DMS153 treated with DMSO at 0.1 percent for 48 hours (cell line): ENCODE measurements around the gene ALOX5.
"Not testable (repeated sequence)": the region's sequence is repeated elsewhere in the genome, so short reads cannot be mapped to it uniquely, and the experiment has no call there.

Experiments used
- DNase-seq: peaks from one replicate; lab custom pipeline; 2025; ENCODE audit not compliant: unreplicated experiment; lab: John Stamatoyannopoulos, UW

Gene ALOX5

DNA sequence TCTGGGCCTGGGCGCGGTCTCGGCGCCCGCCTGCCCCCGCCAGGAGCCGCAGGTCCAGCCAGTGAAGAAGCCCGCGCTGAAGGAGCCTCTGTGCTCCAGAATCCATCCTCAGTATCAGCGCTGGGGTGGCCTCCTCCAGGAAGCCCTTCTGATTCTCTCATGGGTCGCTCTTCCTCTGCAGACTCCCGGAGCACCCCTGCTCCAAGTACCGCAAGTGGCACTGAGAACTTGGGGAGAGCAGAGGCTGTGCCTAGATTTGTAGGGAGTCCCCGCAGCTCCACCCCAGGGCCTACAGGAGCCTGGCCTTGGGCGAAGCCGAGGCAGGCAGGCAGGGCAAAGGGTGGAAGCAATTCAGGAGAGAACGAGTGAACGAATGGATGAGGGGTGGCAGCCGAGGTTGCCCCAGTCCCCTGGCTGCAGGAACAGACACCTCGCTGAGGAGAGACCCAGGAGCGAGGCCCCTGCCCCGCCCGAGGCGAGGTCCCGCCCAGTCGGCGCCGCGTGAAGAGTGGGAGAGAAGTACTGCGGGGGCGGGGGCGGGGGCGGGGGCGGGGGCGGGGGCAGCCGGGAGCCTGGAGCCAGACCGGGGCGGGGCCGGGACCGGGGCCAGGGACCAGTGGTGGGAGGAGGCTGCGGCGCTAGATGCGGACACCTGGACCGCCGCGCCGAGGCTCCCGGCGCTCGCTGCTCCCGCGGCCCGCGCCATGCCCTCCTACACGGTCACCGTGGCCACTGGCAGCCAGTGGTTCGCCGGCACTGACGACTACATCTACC is at the start of gene ALOX5:
ALOX5 (plus strand) TSS at position 641 of the 774 bp plus-strand sequence; CDS start at position 705, 64 bp downstream.
- peak; percentile 72 for DNase-seq

DNA sequence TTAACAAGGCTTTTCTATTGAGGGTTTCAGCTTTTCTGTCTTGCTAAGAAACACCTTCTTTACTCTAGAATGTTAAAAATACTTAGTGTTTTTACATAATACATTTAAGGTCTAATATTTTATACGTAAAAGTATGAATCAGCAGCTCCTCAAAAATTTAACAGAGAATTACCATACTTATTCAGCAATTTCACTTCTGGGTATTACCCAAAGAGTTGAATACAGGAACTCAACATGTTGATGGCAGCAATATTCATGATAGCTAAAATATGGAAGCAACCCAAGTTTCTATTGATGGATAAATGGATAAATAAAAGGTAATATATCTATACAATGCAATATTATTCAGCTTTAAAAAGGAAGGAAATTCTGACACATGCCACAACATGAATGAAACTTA is 48.9 kb upstream of the ALOX5 start:
- no peak for DNase-seq

DNA sequence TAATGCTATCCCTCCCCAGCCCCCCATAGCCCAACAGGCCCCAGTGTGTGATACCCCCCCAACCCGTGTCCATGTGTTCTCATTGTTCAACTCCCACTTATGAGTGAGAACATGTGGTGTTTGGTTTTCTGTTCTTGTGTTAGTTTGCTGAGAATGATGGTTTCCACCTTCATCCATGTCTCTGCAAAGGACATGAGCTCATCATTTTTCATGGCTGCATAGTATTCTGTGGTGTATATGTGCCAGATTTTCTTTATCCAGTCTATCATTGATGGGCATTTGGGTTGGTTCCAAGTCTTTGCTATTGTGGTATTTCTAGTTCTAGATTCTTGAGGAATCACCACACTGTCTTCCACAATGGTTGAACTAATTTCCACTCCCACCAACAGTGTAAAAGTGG is 47.2 kb upstream of the ALOX5 start:
- DNase-seq = not testable (repeated sequence)

DNA sequence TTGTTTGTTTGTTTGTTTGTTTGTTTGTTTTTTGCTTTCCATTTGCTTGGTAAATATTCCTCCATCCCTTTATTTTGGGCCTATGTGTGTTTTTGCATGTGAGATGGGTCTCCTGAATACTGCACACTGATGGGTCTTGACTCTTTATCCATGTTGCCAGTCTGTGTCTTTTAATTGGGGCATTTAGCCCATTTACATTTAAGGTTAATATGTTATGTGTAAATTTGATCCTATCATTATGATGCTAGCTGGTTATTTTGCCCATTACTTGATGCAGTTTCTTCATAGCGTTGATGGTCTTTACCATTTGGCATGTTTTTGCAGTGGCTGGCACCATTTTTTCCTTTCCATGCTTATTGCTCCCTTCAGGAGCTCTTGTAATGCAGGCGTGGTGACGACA is 42.2 kb upstream of the ALOX5 start:
- DNase-seq = not testable (repeated sequence)

DNA sequence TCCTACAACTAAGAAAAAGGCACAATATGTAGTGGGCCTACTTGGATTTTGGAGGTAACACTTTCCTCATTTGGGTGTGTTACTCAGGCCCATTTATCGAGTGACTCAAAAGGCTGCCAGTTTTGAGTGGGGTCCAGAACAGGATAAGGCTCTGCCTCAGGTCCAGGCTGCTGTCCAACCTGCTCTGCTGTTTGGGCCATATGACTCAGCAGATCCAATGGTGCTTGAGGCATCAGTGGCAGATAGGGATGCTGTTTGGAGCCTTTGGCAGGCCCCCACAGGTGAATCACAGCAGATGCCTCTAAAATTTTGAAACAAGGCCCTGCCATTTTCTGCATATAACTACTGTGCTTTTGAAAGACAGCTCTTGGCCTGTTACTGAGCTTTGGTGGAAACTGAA is 34.1 kb upstream of the ALOX5 start:
- DNase-seq = no peak

DNA sequence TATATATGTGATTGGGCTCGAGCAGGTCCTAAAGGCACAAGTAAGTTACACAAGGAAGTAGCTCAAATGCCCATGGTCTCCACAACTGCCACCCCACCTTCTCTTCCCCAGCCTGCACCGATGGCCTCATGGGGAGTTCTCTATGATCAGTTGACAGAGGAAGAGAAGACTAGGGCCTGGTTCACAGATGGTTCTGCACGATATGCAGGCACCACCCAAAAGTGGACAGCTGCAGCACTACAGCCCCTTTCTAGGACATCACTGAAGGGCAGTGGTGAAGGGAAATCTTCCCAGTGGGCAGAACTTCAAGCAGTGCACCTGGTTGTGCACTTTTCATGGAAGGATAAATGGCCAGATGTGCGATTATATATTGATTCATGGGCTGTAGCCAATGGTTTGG is 33.6 kb upstream of the ALOX5 start:
- DNase-seq = not testable (repeated sequence)

DNA sequence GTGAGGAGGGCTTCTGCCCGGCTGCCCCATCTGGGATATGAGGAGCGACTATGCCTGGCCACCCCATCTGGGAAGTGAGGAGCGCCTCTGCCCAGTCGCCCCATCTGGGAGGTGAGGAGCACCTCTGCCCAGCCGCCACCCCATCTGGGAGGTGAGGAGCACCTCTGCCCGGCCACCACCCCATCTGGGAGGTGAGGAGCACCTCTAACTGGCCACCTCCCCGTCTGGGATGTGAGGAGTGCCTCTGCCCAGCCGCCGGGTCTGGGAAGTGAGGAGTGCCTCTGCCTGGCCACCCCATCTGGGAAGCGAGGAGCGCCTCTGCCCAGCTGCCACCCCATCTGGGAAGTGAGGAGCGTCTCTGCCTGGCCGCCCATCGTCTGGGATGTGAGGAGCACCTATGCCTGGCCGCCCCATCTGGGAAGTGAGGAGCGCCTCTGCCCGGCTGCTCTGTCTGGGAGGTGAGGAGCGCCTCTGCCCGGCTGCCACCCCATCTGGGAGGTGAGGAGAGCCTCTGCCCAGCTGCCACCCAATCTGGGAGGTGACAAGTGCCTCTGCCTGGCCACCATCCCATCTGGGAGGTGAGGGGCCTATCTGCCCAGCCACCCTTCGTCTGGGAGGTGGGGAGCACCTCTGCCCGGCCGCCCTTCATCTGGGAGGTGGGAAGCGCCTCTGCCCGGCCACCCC is 27.2 kb upstream of the ALOX5 start:
- DNase-seq = not testable (repeated sequence)

DNA sequence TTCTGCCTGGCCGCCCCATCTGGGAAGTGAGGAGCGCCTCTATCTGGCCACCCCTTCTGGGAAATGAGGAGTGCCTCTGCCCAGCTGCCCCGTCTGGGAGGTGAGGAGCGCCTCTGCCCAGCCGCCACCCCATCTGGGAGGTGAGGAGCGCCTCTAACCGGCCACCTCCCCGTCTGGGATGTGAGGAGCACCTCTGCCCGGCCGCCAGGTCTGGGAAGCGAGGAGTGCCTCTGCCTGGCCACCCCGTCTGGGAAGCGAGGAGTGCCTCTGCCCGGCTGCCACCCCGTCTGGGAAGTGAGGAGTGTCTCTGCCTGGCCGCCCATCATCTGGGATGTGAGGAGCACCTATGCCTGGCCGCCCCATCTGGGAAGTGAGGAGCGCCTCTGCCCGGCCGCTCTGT is 26.6 kb upstream of the ALOX5 start:
- not testable (repeated sequence) for DNase-seq

DNA sequence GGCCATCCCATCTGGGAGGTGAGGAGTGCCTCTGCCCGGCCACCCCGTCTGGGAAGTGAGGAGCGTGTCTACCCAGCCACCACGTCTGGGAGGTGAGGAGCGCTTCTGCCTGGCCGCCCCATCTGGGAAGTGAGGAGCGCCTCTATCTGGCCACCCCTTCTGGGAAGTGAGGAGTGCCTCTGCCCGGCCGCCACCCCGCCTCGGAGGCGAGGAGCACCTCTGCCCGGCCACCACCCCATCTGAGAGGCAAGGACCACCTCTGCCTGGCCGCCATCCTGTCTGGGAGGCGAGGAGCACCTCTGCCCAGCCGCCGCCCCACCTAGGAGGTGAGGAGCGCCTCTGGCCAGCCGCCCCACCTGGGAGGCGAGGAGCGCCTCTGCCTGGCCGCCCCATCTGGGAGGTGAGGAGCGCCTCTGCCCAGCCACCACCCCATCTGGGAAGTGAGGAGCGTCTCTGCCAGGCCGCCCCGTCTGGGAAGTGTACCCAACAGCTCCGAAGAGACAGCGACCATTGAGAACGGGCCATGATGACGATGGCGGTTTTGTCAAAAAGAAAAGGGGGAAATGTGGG is 25.7 kb upstream of the ALOX5 start:
- DNase-seq = not testable (repeated sequence)

DNA sequence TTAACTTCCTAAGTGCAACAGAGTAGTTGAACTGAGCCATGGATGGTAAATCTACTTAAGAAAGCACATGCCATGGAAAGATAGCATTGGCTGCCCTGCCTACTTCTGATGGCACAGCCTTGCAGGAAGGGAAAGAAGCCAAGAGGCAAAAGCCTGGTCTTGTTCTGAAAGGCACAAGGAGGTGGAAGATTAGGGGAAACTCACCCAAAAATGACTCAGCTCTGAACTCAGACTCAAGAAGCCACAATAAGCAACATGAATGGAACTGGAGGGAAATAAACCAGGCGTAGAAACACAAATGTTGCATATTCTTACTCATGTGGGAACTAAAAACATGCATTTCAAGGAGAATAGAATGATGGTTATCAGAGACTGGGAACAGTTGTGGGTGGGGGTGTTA is 20.8 kb upstream of the ALOX5 start:
- DNase-seq = no peak

DNA sequence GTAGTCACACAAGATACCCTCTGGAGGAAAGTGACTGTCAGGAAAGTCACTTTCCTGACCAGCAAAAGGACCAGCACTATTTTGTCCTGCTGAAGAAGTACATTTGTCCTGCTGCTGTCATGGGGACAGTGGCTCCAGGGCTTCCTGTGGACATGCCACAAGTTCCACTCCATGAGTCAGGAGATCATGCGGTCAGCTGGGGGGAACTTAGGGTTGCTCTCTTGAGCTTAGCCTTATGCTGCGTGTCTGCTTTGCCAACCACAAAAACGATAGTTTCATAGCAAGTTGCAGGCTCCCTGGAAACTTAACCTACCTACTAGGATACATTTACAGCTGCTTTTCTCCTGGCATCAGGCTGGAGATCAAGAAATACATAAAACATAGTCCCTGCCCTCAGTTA is 19.8 kb upstream of the ALOX5 start:
- no peak for DNase-seq

DNA sequence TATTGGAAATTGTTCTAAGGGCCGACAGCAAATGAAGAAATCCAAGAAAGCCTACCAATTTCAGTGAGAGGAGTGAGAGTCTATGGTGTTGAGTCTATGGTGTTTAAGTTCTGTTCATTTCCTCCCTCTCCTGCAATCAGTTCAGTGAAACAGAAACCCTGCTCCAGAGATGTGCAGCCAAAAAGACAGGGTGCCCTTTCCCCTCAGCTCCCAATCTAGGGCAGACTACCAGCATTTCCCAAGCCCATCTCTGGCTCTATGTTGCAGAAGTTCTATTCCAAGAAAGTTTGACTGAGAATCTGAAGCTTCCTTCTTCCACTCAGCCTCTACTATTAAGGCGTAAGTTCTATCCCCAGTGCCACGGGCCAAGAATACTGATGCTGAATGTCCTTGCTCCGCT is 18.5 kb upstream of the ALOX5 start:
- DNase-seq = no peak

DNA sequence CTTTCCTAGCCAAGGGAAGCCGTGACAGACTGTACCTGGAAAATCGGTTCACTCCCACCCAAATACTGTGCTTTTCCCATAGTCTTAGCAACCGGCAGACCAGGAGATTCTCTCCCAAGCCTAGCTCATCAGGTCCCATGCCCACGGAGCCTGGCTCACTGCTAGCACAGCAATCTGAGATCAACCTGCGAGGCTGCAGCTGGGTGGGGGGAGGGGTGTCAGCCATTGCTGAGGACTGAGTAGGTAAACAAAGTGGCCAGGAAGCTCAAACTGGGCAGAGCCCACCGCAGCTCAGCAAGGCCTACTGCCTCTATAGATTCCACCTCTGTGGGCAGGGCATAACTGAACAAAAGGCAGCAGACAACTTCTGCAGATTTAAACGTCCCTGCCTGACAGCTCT is 15.1 kb upstream of the ALOX5 start:
- not testable (repeated sequence) for DNase-seq

DNA sequence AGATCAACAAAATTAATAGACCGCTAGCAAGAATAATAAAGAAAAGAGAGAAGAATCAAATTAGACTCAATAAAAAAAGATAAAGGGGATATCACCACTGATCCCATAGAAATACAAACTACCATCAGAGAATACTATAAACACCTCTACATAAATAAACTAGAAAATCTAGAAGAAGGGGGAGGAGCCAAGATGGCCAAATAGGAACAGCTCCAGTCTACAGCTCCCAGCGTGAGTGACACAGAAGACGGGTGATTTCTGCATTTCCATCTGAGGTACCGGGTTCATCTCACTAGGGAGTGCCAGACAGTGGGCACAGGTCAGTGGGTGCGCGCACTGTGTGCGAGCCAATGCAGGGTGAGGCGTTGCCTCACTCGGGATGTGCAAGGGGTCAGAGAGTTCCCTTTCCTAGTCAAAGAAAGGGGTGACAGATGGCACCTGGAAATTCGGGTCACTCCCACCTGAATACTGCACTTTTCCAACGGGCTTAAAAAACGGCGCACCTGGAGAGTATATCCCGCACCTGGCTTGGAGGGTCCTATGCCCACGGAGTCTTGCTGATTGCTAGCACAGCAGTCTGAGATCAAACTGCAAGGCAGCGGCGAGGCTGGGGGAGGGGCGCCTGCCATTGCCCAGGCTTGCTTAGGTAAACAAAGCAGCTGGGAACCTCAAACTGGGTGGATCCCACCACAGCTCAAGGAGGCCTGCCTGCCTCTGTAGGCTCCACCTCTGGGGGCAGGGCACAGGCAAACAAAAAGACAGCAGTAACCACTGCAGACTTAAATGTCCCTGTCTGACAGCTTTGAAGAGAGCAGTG is 11.8 kb upstream of the ALOX5 start:
- DNase-seq = not testable (repeated sequence)

DNA sequence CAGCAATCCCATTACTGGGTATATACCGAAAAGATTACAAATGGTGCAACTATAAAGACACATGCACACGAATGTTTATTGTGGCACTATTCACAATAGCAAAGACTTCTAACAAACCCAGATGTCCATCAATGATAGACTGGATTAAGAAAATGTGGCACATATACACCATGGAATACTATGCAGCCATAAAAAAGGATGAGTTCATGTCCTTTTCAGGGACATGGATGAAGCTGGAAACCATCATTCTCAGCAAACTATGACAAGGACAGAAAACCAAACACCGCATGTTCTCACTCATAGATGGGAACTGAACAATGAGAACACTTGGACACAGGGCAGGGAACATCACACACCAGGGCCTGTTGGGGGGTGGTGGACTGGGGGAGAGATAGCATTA is 6.4 kb upstream of the ALOX5 start:
- not testable (repeated sequence) for DNase-seq

DNA sequence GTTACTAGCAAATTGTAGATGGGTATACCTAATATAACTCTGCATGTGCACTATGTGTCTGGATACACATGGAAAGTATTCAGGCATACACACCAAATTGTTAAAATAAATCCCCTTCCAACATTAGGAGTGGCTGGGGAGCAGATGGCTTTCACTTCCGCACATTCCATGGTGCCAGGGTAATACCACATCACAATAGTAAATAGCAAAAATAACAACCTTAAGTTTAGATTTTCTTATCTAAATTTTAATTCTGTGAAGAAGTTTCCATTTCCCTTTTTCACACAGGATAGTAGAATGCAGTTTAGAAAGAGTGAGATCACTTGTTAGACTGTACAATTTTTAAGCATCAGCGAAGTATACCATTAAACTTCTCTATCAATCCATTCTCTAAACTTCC is 5.8 kb upstream of the ALOX5 start:
- DNase-seq = no peak

DNA sequence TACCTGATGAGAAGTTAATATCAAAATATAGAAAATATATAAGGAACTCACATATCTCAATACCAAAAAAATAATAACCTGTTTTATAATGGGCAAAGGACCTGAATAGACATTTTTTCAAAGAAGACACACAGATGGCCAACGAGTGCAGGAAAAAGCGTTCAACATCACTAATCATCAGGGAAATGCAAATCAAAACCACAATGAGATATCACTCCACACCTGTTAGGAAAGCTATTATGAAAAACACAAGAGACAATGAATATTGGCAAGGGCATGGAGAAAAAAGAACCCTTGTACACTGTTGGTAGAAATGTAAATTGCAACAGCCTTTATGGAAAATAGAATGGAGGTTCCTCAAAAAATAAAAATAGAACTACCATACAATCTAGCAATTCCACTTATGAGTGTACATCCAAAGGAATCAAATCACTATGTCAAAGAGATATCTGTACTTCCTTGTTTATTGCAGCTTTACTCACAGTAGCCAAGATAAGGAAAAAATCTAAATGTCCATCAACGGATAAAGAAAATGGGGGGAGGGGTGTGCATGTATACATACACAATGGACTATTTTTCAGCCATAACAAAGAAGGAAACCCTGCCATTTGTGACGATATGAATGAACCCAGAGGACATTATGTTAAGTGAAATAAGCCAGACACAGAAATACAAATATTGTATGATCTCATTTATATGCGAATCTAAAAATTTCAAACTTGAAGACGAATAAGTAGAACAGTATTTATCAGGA is 3.6 kb upstream of the ALOX5 start:
- DNase-seq = no peak

DNA sequence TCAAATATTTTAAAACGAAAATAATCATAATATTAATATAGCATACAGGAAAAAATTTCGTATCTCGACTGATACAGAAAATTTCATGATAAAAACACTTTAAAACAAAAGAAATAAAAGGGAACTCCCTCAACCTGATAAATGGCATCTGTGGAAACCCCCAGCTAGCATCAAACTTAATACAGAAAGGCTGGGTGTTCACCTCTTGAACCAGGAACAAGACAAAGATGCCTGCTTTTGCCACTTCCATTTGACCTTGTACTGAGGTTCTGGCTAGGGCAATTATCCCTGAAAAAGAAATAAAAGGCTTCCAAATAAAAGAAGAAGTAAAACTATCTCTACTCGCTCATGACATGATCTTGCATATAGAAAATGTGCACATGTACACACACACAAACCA is 2.5 kb upstream of the ALOX5 start:
- no peak for DNase-seq

DNA sequence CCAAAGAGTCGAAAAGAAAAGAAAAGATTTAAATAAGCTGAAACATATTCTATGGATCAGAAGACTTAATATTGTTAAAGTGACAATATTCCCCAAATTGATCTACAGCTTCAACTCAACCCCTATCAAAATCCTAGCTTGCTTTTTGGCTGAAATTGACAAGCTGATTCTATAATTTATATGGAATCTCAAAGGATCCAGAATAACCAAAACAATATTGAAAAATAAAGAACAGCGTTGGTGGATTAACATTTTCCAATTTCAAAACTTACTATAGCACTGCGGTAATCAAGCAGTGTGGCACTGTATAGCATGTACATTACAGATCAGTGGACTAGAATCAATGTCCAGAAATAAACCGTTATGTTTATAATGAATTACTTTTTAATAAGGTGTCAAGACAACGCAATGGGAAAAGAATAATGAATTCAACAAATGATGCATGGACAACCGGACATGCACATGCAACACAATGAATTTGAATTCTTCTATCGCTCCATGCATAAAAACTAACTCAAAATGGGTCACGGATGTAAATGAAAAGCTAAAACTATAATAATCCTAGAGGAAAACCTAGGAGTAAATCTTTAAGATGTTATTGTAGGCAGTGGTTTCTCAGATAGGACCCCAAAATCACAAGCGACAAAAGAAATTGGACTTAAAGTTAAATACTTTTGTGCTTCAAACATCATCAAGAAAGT is 1.6 kb upstream of the ALOX5 start:
- no peak for DNase-seq

DNA sequence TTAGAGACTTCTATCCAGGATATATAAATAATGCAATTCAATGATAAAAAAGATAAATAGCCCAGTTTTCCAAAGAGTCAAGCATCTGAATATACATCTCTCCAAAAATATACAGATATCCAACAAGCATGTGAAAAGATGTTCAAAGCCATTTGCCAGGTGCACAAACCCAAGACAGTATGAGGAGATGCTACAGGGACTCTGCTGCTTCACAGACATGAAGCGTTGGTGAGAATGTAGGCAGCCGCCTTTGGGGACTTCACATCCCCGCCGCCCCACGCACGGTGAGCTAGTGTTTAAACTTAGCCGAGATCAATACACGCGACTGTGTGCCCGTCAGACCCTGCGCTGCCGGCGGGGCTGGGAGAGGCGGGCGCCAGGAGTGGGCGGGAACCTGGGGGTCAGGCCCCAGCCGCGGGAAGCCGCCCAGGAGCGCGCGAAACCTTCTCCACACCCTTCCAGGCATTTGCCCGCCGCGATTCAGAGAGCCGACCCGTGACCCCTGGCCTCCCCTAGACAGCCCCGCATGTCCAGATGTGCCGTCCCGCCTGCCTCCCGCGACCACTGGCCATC is 927 bp upstream of the ALOX5 start:
- peak; percentile 46 for DNase-seq
